ENCODE measurements around the gene FARS2.

FARS2 gene

DNA sequence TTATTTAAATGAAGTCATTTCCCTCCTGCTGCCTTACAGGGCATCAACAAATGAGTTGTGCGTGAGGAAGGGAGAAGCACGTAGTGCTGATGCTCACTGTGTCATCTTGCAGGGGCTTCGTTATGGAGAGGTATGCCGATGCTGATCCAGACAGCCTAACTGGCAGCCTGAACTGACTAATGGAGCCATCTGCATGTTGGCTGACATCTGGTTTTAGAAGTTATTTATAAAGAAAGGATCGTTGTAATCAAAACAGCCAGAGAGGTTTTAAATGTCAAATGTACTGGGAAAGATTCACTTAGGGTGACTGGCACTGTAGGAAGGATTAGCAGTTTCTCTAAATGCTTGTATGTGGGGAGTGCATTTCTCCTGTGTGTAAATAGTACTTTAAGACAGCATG is 54.6 kb downstream of the FARS2 start:
- no peak overlapping the region for H3K4me3 ChIP-seq (ENCODE audit: low read depth, low read length)
- TF ChIP-seq, protein P1, sequence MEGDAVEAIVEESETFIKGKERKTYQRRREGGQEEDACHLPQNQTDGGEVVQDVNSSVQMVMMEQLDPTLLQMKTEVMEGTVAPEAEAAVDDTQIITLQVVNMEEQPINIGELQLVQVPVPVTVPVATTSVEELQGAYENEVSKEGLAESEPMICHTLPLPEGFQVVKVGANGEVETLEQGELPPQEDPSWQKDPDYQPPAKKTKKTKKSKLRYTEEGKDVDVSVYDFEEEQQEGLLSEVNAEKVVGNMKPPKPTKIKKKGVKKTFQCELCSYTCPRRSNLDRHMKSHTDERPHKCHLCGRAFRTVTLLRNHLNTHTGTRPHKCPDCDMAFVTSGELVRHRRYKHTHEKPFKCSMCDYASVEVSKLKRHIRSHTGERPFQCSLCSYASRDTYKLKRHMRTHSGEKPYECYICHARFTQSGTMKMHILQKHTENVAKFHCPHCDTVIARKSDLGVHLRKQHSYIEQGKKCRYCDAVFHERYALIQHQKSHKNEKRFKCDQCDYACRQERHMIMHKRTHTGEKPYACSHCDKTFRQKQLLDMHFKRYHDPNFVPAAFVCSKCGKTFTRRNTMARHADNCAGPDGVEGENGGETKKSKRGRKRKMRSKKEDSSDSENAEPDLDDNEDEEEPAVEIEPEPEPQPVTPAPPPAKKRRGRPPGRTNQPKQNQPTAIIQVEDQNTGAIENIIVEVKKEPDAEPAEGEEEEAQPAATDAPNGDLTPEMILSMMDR (IDR thresholded peaks at IDR 0.05; ENCODE audit: borderline replicate concordance, insufficient read depth, low read depth, low read length): no peak

DNA sequence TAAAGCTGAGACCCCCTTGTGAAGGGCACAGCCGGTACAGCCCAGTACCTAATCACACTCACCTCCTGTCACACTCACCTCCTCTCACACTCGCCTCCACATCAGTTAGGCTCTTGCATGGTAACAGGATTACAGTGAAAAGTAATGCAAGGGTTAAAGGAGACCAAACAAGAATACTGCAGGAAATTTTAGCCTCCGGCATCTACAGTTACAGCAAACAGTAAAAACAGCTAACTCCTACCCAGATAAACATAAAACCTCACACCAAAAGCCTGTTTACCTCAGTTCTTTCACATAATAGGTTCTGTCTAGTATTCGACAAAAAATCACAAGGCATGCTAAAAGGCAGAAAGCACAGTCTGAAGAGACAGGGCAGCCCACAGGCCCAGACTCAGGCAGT is 55.6 kb downstream of the FARS2 start:
- H3K4me3 ChIP-seq (ENCODE audit: low read depth, low read length): no peak overlapping the region
- TF ChIP-seq, protein P1 (IDR thresholded peaks at IDR 0.05; ENCODE audit: borderline replicate concordance, insufficient read depth, low read depth, low read length): no peak

DNA sequence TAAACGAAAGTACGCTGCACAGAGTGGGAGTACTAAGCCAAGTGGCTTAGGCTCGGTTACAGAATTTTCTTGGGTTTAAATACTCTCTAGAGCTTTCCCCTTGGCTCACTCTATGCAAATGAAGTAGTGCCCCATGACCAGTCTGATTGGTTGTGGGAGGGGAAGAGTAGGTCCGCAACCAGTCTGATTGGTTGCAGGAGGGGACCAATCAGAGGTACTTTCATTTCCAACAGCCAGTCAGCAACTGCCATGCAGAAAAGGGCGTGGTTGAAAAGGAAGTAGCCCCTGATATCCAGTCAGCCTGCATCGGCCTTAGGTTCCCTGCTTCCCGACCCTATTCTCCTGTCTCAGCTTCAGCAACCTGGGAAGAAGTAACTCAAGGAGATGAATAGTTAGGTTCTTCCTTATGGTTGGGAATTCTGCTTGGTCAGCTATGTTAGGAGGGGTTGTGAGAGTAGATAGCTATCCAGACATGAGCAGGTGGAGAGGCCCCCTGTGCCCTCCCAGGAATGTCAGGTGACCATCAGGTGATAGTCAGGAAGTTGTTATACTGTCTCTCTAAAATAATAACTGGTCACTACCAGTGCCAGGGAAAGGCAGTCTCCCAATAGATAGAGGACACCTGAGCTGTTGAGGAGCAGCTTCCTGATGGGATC is 57.4 kb downstream of the FARS2 start:
- TF ChIP-seq, protein P1 (IDR thresholded peaks at IDR 0.05; ENCODE audit: borderline replicate concordance, insufficient read depth, low read depth, low read length): no peak

DNA sequence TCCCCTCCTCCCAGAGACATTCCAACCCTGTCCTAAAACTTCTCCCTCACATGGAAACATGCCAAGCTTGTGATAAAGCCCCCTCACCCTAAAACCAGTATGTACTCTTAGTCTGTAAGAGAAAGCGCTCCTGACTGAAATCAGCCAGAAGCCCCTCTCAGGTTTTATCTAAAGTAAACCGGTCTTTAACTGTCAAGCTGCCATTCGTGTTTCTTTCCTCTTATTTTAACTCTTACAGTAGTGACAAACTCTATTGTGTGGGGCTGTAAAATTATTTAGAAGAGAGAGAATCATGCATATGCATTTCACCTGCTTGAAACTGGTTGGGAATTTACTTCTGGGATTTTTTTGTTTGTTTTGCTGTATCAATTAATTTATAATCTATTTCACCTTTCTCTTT is 62.7 kb downstream of the FARS2 start:
- TF ChIP-seq, protein P1 (IDR thresholded peaks at IDR 0.05; ENCODE audit: borderline replicate concordance, insufficient read depth, low read depth, low read length): no peak
- H3K4me3 ChIP-seq (ENCODE audit: low read depth, low read length): no peak overlapping the region

More for the DNA sequence above, 57.4 kb downstream of the FARS2 start:
- H3K4me3 ChIP-seq (ENCODE audit: low read depth, low read length): no peak overlapping the region

DNA sequence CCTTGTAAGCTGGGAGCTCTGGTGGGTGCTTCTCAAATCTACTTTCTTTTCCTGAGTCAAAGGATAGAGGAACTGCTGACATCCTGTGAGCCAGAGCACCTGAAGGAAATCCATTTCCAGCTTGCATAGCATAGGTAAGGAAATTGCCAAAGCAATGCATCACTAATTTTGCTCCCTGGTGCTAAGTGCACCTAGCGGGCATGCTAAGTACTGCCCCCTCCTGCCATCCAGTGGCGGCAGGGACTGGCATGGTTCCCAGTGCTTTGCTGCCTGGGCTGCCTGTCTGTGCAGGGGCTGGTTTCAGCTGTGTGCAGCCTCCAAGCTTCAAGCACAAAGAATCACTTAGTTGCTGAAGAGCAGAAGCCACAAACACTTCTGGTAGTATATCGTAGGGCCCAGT is 63.9 kb downstream of the FARS2 start:
- no peak overlapping the region for H3K4me3 ChIP-seq (ENCODE audit: low read depth, low read length)
- TF ChIP-seq, protein P1 (IDR thresholded peaks at IDR 0.05; ENCODE audit: borderline replicate concordance, insufficient read depth, low read depth, low read length): no peak

DNA sequence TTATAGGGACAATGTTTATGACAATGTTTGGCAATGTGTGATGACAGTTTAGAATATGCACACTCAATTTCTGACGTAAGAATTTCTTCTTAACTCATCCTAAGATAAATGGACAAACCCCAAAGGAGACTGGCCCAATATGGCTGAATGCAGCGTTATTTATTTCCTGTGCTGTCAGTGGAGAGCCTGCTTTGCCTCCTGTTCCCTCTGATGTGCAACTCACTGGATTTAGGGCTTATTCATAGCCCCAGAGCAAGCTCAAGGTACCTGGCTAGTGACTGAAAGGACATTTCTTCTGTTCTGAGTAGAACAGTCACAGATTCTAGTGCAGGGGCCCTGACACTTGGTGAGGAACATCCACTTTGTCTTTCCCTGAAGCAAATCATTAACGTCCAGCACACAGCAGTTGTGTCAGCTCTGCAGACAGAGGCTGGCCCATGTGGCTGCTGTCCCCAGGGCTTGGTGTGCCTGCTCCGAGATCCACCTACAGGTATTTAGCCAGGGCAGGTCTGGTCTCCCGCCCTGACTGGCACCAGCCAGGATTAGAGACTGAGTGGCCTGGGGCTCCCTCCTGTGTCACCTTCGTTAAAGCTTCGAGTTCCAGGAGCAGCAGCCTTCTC is 64.8 kb downstream of the FARS2 start:
- TF ChIP-seq, protein P1 (IDR thresholded peaks at IDR 0.05; ENCODE audit: borderline replicate concordance, insufficient read depth, low read depth, low read length): no peak
- no peak overlapping the region for H3K4me3 ChIP-seq (ENCODE audit: low read depth, low read length)

DNA sequence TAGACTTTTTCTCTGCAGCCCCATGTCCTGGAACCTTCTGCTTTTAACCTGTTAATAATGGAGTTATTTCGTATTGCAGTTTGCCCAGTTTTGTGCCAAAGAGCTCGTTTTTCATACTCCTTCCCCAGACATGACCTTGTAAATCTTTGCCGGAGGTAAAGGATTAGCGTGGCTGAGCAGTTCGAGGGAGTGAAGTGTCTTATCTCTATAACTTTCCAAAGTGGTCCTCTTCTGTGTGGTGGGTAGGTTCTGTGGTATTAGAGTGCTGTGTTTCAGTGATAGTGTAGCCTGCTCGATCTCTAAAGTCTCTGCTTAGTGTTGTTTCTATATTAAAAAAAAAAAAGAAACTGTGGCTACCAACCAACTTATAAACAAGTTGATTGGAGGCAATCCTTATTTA is 67.5 kb downstream of the FARS2 start:
- TF ChIP-seq, protein P1 (IDR thresholded peaks at IDR 0.05; ENCODE audit: borderline replicate concordance, insufficient read depth, low read depth, low read length): no peak
- H3K4me3 ChIP-seq (ENCODE audit: low read depth, low read length): no peak overlapping the region
